Stimulated activated CD4-positive, alpha-beta T cell treated with anti-CD3 and anti-CD28 coated beads, Interleukin-2, amount 100 ng/mL, for 4 hours (primary cell): Measurements from ENCODE around the gene NISCH.
"Not testable (repeated sequence)": the region's sequence is repeated elsewhere in the genome, so short reads cannot be mapped to it uniquely, and the experiment has no call there.

Experiments
- DNase-seq: peaks from one replicate; pipeline ENCODE4 v3.0.0-alpha.2; 2020; ENCODE audit warnings: low read depth

The NISCH gene

GRCh38 chr3:52514576-52514975 lies 59.2 kb downstream of the NISCH start:
- DNase-seq, result no peak

GRCh38 chr3:52515192-52515591 lies 59.8 kb downstream of the NISCH start:
- DNase-seq, result no peak

GRCh38 chr3:52516509-52517195 lies 61.2 kb downstream of the NISCH start:
- DNase-seq, result no peak

DNA sequence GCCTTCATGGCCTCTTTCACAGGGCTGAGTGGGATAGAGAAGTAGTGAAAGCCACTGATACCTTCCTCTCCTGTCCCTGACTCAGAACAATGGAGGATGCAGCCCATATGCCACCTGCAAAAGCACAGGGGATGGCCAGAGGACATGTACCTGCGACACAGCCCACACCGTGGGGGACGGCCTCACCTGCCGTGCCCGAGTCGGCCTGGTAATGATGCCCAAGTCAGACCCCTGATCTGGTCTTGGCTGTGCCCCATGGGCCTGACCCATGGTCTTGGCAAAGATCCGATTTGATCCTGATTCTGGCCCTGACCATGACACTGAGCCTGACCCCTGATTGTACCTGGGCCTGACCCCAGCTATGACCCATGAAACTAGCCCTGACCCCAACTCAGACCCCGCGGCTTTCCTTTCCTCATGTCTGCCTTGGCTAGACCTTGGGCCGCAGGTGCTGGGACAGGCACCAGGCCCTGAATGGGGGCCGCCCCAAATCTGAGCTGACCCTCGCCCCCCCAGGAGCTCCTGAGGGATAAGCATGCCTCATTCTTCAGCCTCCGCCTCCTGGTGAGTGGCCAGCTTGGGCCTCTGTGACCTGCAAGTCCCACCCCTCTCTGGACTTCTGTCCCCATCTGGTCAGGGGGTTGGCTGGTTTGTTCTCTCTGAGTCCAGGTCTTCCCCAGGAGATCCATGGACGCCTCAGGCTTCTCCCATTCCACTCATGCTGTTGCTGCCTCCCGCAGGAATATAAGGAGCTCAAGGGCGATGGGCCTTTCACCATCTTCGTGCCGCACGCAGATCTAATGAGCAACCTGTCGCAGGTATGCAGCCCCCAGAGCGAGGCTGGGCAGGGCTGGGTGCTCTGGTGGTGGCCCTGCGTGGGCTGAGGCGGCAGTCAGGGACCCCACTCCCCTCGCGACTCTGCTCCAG lies 62.7 kb downstream of the NISCH start:
- DNase-seq, result no peak

DNA sequence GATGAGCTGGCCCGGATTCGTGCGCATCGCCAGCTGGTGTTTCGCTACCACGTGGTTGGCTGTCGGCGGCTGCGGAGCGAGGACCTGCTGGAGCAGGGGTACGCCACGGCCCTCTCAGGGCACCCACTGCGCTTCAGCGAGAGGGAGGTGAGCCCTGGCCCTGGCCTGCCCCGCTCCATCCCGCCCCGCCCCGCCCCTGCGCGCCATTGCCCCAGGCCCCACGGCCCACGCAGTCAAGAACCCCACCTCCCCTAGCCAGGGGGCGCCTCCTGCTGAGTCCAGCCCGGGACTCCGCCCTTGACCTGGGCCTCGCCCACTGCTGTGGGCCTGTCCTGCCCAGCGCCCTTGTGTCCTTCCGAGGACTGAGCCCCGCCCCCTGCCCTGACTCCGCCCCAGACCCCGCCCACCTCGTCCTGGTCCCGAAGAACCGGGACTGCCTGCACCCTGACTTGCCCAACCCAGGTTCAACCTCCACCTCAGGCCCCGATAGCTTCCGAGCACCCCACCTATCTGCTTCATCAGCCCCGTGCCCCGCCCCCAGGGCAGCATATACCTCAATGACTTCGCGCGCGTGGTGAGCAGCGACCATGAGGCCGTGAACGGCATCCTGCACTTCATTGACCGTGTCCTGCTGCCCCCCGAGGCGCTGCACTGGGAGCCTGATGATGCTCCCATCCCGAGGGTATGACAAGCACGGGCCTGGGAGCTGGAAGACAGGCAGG lies 63.5 kb downstream of the NISCH start:
- no peak for DNase-seq

GRCh38 chr3:52519445-52520140 lies 64.2 kb downstream of the NISCH start:
- DNase-seq, result no peak

DNA sequence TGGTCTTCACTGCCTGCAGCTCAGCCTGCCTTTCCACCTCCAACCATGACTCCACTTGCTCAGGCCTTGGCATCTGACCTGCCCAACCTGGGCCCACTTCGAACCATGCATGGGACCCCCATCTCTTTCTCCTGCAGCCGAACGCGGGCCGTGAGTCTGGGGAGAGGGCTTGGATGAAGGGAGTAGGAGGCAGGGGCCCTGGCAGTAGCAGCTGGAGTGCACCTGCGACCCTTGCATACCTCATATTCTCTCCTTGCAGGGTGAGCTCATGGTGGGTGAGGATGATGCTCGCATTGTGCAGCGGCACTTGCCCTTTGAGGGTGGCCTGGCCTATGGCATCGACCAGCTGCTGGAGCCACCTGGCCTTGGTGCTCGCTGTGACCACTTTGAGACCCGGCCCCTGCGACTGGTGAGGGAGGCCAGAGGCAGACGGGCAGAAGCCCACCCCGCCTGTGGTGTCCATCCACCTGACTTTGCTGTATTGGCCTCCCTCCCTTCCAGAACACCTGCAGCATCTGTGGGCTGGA lies 64.8 kb downstream of the NISCH start:
- no peak for DNase-seq

GRCh38 chr3:52520716-52521487 lies 65.5 kb downstream of the NISCH start:
- no peak for DNase-seq

- DNase-seq, result no peak
Observed at GRCh38 chr3:52521488-52521824, 66.1 kb downstream of the NISCH start.

DNA sequence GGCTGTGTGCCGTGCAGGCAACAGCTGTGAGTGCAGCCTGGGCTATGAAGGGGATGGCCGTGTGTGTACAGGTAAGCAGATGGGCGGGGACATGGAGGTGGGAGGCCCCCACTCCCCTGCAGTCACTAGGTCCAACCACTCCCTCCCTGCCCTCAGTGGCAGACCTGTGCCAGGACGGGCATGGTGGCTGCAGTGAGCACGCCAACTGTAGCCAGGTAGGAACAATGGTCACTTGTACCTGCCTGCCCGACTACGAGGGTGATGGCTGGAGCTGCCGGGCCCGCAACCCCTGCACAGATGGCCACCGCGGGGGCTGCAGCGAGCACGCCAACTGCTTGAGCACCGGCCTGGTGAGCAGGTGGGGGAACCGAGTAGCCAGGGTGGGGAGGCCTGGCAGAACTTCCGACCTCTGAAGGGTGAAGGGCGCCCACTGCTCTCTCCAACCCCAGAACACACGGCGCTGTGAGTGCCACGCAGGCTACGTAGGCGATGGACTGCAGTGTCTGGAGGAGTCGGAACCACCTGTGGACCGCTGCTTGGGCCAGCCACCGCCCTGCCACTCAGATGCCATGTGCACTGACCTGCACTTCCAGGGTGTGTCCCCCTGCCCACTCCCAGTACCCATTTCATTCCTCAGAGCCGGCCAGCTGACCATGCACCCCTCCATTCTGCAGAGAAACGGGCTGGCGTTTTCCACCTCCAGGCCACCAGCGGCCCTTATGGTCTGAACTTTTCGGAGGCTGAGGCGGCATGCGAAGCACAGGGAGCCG lies 66.7 kb downstream of the NISCH start:
- no peak for DNase-seq

DNA sequence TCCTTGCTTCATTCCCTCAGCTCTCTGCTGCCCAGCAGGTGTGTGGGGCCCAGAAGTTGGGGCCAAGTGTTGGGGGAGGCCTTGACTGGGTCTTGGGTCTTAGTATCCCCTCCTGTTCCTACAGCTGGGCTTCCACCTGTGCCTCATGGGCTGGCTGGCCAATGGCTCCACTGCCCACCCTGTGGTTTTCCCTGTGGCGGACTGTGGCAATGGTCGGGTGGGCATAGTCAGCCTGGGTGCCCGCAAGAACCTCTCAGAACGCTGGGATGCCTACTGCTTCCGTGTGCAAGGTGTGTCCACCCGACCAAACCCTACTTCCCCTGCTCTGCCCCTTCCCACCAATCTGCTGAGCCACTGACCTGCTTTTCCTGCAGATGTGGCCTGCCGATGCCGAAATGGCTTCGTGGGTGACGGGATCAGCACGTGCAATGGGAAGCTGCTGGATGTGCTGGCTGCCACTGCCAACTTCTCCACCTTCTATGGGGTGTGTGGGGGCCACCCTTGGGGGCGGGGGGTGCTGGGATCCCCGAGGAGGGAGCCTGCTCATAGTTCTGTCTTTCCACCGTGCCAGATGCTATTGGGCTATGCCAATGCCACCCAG lies 67.3 kb downstream of the NISCH start:
- DNase-seq, result no peak

GRCh38 chr3:52523386-52524257 lies 68.2 kb downstream of the NISCH start:
- no peak for DNase-seq

DNA sequence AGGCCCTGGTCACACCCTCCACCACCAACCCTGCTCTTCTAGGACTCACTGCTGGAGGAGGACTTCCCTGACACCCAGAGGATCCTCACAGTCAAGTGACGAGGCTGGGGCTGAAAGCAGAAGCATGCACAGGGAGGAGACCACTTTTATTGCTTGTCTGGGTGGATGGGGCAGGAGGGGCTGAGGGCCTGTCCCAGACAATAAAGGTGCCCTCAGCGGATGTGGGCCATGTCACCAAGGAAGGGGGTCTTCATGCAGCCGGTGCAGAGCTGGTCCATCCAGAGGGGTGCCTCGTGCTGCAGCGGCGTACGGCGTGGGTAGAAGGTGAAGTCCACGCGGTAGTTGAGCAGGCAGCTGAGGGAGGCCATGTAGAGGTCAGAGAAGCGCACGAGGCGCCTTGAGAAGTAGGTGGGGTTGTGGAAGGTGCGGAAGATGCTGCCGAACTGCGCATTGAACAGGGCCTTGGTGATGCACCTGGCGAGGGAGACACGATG lies 68.9 kb downstream of the NISCH start:
- no peak for DNase-seq

GRCh38 chr3:52524752-52525679 lies 69.6 kb downstream of the NISCH start:
- DNase-seq, result no peak

DNA sequence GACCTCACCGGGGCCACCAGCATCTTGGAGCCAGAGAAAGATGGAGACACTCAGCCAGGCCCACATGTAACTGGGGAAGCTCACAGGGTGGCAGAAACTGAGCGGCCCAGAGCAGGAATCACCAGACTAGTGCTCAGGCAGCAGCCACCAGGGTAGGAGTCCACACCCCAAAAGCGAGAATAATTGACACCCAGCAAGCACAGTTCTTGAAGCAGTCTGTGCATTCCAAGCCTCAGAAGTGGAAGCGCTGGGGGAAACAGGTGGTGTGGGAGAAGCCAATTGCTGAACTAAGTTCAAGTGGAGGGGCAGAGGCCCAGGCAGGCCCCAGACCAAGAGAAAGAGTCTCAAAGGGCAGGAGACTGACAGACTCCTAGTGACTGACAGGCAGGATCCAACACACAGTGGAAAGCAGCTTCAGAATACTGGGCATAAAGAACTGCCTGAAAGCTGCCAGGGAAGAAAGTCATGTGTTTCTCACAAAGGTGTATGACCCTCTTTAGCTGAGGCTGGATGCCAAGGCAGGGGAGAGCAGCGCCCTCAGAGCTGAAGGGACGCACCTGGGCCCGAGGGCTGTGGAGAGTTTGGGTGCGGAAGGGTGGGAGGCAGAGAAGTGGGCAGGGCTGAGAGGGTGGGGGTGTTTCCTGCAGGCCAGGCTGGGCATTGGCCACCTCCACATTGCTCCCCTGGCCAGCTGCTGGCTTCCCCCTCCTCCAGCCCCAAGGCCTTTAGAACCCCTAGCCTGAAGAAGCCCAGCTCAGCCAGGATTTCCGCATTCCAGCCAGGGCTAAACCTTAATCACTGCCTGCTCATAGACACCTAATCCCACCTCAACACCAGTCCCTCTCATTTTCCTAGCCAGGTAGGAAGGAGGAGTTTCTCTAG lies 70.5 kb downstream of the NISCH start:
- no peak for DNase-seq

- DNase-seq, result not testable (repeated sequence)
Observed at GRCh38 chr3:52526671-52527038, 71.3 kb downstream of the NISCH start.
